Measurements from ENCODE around the gene PLEKHA4.
"Not testable (repeated sequence)": the region's sequence is repeated elsewhere in the genome, so short reads cannot be mapped to it uniquely, and the experiment has no call there.

Gene PLEKHA4

DNA sequence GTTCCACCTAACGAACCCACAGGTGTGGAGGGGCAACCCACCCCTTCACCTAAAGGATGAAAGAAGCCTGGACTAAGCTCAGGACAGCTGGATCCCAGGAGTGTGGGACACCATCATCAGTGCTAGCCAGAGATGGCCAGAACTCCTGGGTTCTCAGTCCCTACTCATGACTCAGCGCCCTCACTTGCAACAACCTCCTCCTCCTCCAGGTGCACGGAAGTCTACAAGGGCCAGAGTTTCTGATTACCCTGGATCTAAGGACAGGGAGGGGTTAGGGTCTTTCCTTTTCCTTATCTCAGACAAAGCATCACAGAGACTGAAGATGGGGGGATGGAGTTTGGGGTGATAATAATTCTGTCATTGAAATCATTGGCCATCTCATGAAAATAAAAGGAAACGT lies 22.1 kb upstream of the PLEKHA4 start:
- no peaks in the 10 kb centered on the region for H3K9me3 Mint-ChIP-seq
- TF ChIP-seq, protein P1, sequence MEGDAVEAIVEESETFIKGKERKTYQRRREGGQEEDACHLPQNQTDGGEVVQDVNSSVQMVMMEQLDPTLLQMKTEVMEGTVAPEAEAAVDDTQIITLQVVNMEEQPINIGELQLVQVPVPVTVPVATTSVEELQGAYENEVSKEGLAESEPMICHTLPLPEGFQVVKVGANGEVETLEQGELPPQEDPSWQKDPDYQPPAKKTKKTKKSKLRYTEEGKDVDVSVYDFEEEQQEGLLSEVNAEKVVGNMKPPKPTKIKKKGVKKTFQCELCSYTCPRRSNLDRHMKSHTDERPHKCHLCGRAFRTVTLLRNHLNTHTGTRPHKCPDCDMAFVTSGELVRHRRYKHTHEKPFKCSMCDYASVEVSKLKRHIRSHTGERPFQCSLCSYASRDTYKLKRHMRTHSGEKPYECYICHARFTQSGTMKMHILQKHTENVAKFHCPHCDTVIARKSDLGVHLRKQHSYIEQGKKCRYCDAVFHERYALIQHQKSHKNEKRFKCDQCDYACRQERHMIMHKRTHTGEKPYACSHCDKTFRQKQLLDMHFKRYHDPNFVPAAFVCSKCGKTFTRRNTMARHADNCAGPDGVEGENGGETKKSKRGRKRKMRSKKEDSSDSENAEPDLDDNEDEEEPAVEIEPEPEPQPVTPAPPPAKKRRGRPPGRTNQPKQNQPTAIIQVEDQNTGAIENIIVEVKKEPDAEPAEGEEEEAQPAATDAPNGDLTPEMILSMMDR (IDR thresholded peaks at IDR 0.05; ENCODE audit: unreplicated experiment in 3 of 3) = no peak
- peak overlapping the region in 1 of 3 experiments; percentile 42 for H3K27ac Mint-ChIP-seq
- H3K27me3 Mint-ChIP-seq (ENCODE audit: low read depth) = peaks cover 2% of the 10 kb centered on the region
- no peaks in the 10 kb centered on the region for H3K36me3 Mint-ChIP-seq (ENCODE audit: low read depth)
- no peaks in the 10 kb centered on the region for H3K4me1 Mint-ChIP-seq
- H3K4me3 Mint-ChIP-seq = no peak overlapping the region

DNA sequence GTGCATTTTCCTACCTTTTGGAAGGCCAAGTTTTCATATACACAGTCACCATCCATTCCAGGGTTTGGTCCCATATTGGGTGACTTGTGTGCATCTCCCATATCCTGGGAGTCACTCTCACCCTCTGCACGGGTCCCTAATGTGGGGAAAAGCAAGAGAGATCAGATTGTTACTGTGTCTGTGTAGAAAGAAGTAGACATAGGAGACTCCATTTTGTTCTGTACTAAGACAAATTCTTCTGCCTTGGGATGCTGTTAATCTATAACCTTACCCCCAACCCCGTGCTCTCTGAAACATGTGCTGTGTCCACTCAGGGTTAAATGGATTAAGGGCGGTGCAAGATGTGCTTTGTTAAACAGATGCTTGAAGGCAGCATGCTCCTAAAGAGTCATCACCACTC lies 21.1 kb upstream of the PLEKHA4 start:
- H3K4me3 Mint-ChIP-seq; H3K36me3 Mint-ChIP-seq (ENCODE audit: low read depth); H3K27me3 Mint-ChIP-seq (ENCODE audit: low read depth); H3K9me3 Mint-ChIP-seq; H3K4me1 Mint-ChIP-seq: not testable (repeated sequence)
- peak overlapping the region in 1 of 3 experiments; percentile 40 for H3K27ac Mint-ChIP-seq

DNA sequence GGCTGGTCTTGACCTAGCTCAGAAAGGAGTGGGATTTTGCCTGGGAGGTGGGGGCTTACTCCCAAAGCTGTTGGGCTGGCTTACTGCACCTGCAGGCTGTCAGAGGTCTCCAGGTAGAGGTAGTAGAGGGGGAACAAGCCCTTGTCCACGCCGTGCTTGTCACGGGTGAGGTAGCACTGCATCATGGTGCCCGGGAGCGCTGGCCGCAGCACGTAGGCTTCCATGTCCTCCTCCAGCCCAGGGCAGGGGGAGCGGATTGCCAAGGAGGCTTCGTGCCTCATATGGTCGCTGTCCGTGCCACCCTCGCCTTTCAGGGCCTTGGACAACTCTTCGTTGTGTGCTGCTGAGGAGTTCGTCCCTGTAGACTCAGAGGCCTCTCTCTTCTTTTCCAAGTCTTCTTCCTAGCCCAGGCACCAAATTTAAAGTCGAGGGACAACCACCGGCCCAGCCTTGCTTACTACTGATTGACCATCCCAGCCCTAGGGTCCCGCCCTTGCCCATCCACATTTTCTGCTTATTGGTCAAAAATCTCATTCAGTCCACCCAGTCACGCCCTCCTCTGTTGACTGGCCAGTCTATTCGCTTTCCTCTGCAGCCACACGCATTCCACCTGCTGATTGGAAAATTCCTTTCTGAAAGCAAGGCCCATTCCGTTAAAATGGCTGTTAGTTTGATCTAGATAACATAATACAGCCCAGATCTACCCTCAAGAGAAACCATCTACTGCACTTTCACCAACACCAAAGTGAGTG lies 19.6 kb upstream of the PLEKHA4 start:
- Mint-ChIP-seq H3K4me3 (no peak overlapping the region), H3K9me3 (peaks cover 4% of the 10 kb centered on the region), H3K36me3 (ENCODE audit: low read depth) (no peaks in the 10 kb centered on the region), H3K4me1 (no peaks in the 10 kb centered on the region), H3K27me3 (ENCODE audit: low read depth) (peaks cover 6% of the 10 kb centered on the region), H3K27ac (no peak overlapping the region)
- TF ChIP-seq, protein P1 (IDR thresholded peaks at IDR 0.05; ENCODE audit: unreplicated experiment in 3 of 3) = no peak

DNA sequence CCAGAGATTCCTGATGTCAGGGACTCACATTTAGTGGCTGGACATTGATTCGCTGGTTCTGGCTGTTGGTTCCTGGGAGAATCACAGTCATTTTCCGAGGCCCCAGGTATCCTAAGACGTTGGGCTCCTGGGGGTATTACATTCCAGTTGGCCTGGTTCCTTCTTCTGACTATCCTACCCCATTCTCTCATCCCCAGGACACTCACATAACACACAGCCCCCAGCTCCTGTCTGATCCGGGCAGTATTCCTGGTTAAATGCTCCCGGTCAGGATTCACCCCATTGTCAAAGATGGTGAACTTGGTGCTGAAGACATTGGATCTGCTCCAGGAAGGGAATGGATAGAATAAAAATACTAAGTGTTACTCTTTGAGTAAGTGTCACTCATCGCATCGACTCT lies 15.3 kb upstream of the PLEKHA4 start:
- H3K4me3 Mint-ChIP-seq = no peak overlapping the region
- H3K36me3 Mint-ChIP-seq (ENCODE audit: low read depth) = peaks cover 6% of the 10 kb centered on the region
- H3K27me3 Mint-ChIP-seq (ENCODE audit: low read depth) = peaks cover 6% of the 10 kb centered on the region
- no peak overlapping the region for H3K27ac Mint-ChIP-seq
- TF ChIP-seq, protein P1 (IDR thresholded peaks at IDR 0.05; ENCODE audit: unreplicated experiment in 3 of 3) = no peak
- H3K4me1 Mint-ChIP-seq = no peaks in the 10 kb centered on the region
- H3K9me3 Mint-ChIP-seq = peaks cover 4% of the 10 kb centered on the region

DNA sequence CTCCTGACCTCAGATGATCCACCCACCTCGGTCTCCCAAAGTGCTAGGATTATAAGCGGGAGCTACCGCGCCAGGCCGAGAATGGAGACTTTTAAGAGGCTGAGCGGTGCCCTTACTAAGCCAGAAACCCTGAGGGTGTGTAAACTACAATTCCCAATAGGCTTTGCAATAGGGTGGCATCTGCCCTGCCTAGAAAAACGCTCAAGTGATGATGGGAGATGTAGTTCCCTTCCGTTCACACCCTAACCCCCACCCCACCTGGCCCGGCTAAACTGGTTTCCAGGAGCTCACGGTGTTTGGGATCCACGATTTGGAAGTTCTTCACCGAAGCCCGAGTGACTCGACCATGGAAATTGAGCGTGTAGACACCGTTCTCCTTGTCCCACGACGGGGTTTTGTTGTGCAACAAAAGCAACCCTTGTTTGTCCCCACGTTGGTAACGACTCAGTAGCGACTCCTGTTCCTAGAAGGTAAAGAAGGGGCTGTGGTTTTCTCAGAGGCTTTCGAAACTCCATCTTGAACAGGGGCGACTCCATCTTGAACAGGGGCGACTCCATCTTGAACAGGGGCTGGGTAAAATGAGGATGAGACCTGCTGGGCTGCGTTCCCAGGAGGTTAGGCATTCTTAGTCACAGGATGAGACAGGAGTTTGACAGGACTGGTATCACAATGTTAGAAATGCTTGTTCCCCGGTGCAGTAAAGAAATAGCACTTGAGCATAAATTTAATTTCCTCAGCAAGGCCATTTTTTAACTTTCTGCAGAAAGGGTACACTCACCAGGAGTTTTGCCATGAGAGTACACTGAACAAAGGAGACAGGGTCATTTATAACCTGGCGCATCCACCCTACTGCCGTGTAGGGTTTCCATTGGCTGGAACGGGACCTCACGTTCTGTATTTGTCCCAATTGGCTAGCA lies 13.6 kb upstream of the PLEKHA4 start:
- no peak overlapping the region for H3K4me3 Mint-ChIP-seq
- H3K36me3 Mint-ChIP-seq (ENCODE audit: low read depth) = peaks cover 17% of the 10 kb centered on the region
- TF ChIP-seq, protein P1 (IDR thresholded peaks at IDR 0.05; ENCODE audit: unreplicated experiment in 3 of 3) = no peak
- H3K9me3 Mint-ChIP-seq = peaks cover 4% of the 10 kb centered on the region
- H3K27me3 Mint-ChIP-seq (ENCODE audit: low read depth) = peaks cover 6% of the 10 kb centered on the region
- H3K4me1 Mint-ChIP-seq = no peaks in the 10 kb centered on the region
- H3K27ac Mint-ChIP-seq = no peak overlapping the region

DNA sequence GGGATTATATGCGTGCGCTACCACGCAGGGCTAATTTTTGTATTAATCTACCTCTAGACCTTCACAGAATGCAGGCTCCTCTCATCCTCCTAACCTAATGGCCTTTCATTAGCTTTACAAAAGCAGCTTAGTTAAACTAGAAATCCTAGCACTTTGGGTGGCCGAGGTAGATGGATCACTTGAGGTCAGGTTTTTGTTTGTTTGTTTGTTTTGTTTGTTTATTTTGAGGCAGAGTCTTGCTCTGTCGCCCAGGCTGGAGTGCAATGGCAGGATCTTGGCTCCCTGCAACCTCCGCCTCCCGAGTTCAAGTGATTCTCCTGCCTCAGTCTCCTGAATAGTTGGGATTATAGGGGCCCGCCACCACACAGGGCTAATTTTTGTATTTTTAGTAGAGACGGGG lies 11.3 kb upstream of the PLEKHA4 start:
- not testable (repeated sequence) for H3K27me3 Mint-ChIP-seq (ENCODE audit: low read depth); H3K4me3 Mint-ChIP-seq; H3K9me3 Mint-ChIP-seq; H3K27ac Mint-ChIP-seq
- Mint-ChIP-seq H3K36me3 (ENCODE audit: low read depth) (peaks cover 32% of the 10 kb centered on the region), H3K4me1 (peaks cover 16% of the 10 kb centered on the region)
